Smooth muscle cell (in vitro differentiated cells): ENCODE data around the gene CASKIN1. TPM values are rescaled to one million over a fixed set of nuclear protein-coding genes. Genes with fewer than 3 reads are reported as not detected.

Source experiments
- DNase-seq: peaks from one replicate; lab custom pipeline; 2025; ENCODE audit not compliant: unreplicated experiment; lab: John Stamatoyannopoulos, UW
- H2AFZ ChIP-seq: fragments of 200-600 bp; sonication (generic); 2 replicates; pipeline ENCODE4 v1.6.0; 2016; ENCODE audit warnings: antibody characterized with exemption, low read depth, mild to moderate bottlenecking
- H3F3A ChIP-seq: fragments of 200-600 bp; sonication (generic); 2 replicates; pipeline ENCODE4 v1.6.0; 2017; ENCODE audit warnings: antibody characterized with exemption, low read depth
- H3K27ac ChIP-seq: fragments of 200-600 bp; sonication (generic); 2 replicates; pipeline ENCODE4 v1.5.1; 2016; ENCODE audit warnings: low read depth, mild to moderate bottlenecking
- H3K27me3 ChIP-seq: fragments of 200-600 bp; sonication (generic); 2 replicates; pipeline ENCODE4 v1.6.1; 2016; ENCODE audit warnings: low read depth, mild to moderate bottlenecking
- H3K36me3 ChIP-seq: fragments of 200-600 bp; sonication (generic); 2 replicates; pipeline ENCODE4 v1.5.1; 2016; ENCODE audit warnings: low read depth
- H3K4me1 ChIP-seq: fragments of 200-600 bp; sonication (generic); 2 replicates; pipeline ENCODE4 v1.5.1; 2016; ENCODE audit warnings: low read depth
- H3K4me2 ChIP-seq: fragments of 200-600 bp; sonication (generic); 2 replicates; pipeline ENCODE4 v1.6.0; 2016; ENCODE audit warnings: mild to moderate bottlenecking
- H3K4me3 ChIP-seq: fragments of 200-600 bp; sonication (generic); 2 replicates; pipeline ENCODE4 v1.5.1; 2016; ENCODE audit warnings: mild to moderate bottlenecking
- H3K79me2 ChIP-seq: fragments of 200-600 bp; sonication (generic); 2 replicates; pipeline ENCODE4 v1.6.0; 2016; ENCODE audit warnings: low read depth, mild to moderate bottlenecking
- H3K9ac ChIP-seq: fragments of 200-600 bp; sonication (generic); 2 replicates; pipeline ENCODE4 v1.6.0; 2016; ENCODE audit warnings: low read depth
- H3K9me3 ChIP-seq: fragments of 200-600 bp; sonication (generic); replicated peaks from 2 replicates; pipeline ENCODE4 v1.5.1; 2016; ENCODE audit warnings: low read depth
- H4K20me1 ChIP-seq: fragments of 200-600 bp; sonication (generic); 2 replicates; pipeline ENCODE4 v1.6.0; 2016; ENCODE audit warnings: low read depth
- WGBS: methylation state at CpG from one replicate; pipeline ENCODE4 v1.1.7; 2016; ENCODE audit warnings: low lambda C conversion rate; 5-methylcytosine and 5-hydroxymethylcytosine counted together
- polyA plus RNA-seq: library from polyadenylated mRNA; unstranded; fragments of >200 nt; fragmentation: Nextera tagmentation; extraction: Ambion mirVana; gene quantifications from 2 replicates; pipeline ENCODE4 v1.2.1, GENCODE V29; 2016
- total RNA-seq: library from RNA; depleted of rRNA; stranded (reverse); fragments of >200 nt; gene quantifications from 2 replicates; pipeline ENCODE4 v1.2.3, GENCODE V29; 2014
- TF ChIP-seq, protein P1 (sequence below): fragments of 200-600 bp; sonication (generic); IDR thresholded peaks from 2 replicates; pipeline ENCODE4 v1.5.1; 2017; ENCODE audit warnings: borderline replicate concordance, mild to moderate bottlenecking, antibody characterized with exemption; ENCODE audit not compliant: insufficient read depth, poor library complexity, severe bottlenecking

Gene CASKIN1
- total and polyA plus RNA-seq, 2 experiments from 2014 or later, result 0.09 to 0.45 TPM

DNA sequence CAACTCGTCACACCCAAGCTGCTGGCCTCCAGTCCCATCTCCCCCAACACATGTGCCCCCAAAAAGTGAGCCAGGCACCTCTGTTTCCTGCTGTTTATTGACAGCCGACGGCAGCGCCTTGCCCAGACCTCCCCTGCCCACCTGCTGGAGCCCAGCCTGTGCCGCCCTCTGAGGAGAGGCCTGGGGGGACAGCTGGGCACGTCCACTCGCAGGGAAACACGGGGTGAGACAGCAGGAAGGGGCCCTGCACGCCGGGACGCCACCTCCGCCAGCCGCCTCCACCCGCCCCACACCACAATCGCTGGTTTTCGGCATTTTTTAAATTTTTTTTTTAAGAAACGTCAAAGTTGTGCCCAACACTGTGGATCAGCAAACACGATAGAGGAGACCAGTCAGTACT is 19.3 kb downstream of the CASKIN1 start:
- DNase-seq, result no peak
- Histone ChIP-seq H3K79me2 (no peaks in the 10 kb centered on the region), H3K36me3 (no peaks in the 10 kb centered on the region), H3K9ac (no peak overlapping the region), H3K27me3 (no peaks in the 10 kb centered on the region), H2AFZ (no peak overlapping the region), H3K4me3 (no peak overlapping the region), H3K9me3 (no peaks in the 10 kb centered on the region), H3K27ac (no peak overlapping the region), H3K4me1 (no peaks in the 10 kb centered on the region), H3K4me2 (no peak overlapping the region), H4K20me1 (no peaks in the 10 kb centered on the region), H3F3A (no peaks in the 10 kb centered on the region)
- WGBS, result 97% methylated on average over 18 of the region's 18 CpGs
- TF ChIP-seq, protein P1, sequence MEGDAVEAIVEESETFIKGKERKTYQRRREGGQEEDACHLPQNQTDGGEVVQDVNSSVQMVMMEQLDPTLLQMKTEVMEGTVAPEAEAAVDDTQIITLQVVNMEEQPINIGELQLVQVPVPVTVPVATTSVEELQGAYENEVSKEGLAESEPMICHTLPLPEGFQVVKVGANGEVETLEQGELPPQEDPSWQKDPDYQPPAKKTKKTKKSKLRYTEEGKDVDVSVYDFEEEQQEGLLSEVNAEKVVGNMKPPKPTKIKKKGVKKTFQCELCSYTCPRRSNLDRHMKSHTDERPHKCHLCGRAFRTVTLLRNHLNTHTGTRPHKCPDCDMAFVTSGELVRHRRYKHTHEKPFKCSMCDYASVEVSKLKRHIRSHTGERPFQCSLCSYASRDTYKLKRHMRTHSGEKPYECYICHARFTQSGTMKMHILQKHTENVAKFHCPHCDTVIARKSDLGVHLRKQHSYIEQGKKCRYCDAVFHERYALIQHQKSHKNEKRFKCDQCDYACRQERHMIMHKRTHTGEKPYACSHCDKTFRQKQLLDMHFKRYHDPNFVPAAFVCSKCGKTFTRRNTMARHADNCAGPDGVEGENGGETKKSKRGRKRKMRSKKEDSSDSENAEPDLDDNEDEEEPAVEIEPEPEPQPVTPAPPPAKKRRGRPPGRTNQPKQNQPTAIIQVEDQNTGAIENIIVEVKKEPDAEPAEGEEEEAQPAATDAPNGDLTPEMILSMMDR, result no peak

DNA sequence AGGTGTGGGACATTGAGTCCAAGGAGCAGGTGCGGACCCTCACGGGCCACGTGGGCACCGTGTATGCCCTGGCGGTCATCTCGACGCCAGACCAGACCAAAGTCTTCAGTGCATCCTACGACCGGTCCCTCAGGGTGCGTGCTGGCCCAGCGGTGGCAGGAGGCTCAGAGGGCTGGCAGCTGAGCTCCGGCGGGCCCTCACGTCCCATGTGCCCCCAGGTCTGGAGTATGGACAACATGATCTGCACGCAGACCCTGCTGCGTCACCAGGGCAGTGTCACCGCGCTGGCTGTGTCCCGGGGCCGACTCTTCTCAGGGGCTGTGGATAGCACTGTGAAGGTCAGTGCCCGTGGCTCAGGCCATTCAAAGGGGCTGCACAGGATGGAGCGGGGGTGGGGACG is 20.4 kb downstream of the CASKIN1 start:
- no peak overlapping the region for H3K4me3 ChIP-seq
- H3K9ac ChIP-seq, result no peak overlapping the region
- no peak for DNase-seq
- no peaks in the 10 kb centered on the region for H3K27me3 ChIP-seq
- H3K4me2 ChIP-seq, result no peak overlapping the region
- no peaks in the 10 kb centered on the region for H3K79me2 ChIP-seq
- H3K27ac ChIP-seq, result no peak overlapping the region
- no peaks in the 10 kb centered on the region for H3F3A ChIP-seq
- WGBS, result 98% methylated on average over 23 of the region's 23 CpGs
- H4K20me1 ChIP-seq, result no peaks in the 10 kb centered on the region
- TF ChIP-seq, protein P1, result no peak
- no peak overlapping the region for H2AFZ ChIP-seq
- no peaks in the 10 kb centered on the region for H3K9me3 ChIP-seq
- no peaks in the 10 kb centered on the region for H3K36me3 ChIP-seq
- H3K4me1 ChIP-seq, result no peaks in the 10 kb centered on the region

DNA sequence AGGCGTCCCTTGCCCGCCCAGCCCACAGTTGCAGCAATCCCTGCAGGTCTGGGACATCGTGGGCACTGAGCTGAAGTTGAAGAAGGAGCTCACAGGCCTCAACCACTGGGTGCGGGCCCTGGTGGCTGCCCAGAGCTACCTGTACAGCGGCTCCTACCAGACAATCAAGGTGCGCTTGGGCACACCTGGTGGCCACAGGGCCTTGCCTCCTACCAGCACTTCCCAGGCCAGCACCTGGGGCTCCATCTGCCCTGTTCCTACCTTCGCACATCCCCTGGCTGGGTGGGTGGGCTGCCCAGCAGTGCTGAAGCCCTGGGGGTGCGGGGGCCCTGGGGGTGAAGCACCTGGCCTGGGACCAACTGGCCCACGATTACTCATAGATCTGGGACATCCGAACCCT is 21.0 kb downstream of the CASKIN1 start:
- no peaks in the 10 kb centered on the region for H4K20me1 ChIP-seq
- H3K27me3 ChIP-seq, result no peaks in the 10 kb centered on the region
- no peak for DNase-seq
- H3K4me1 ChIP-seq, result no peaks in the 10 kb centered on the region
- H3K4me2 ChIP-seq, result no peak overlapping the region
- H3F3A ChIP-seq, result no peaks in the 10 kb centered on the region
- H3K36me3 ChIP-seq, result no peaks in the 10 kb centered on the region
- WGBS, result 96% methylated on average over 10 of the region's 10 CpGs
- H3K79me2 ChIP-seq, result no peaks in the 10 kb centered on the region
- H3K9ac ChIP-seq, result no peak overlapping the region
- H3K4me3 ChIP-seq, result no peak overlapping the region
- no peaks in the 10 kb centered on the region for H3K9me3 ChIP-seq
- TF ChIP-seq, protein P1, result no peak
- H2AFZ ChIP-seq, result no peak overlapping the region
- H3K27ac ChIP-seq, result no peak overlapping the region

DNA sequence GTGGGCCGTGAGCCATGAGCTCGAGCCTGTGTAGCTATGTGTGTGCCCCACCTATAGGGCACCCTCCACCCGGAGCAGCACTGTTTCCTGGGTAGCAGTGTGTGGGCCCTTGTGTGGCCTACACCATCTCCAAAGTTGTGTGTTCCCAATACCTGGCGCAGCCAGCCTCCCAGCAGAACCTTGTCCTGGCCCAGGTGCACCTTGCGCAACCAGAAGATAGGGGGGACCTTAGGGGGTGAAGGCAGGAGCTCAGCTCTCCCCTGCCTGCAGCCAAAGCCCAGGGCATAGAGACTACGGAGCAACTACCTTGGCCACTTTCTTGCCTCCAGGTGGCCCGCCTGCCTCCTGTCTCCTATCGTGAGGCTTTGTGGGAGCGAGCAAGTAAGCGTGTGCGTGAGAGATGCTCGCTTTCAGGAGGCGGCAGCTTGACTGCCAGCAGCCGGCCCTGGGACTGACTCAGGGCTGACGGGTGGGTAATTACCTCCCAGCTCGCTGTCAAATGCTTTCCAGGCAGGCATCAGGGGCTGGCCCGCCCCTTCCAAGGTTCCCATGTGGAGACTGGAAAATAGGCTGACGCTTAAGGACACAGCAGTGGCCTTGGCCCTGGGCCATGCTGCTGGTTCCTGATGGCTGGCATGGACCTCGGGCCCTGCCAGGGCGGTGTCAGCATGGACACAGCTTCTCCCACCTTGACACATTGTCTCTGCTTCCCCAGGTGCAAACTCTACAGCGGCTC is 21.8 kb downstream of the CASKIN1 start:
- Histone ChIP-seq H3K36me3 (no peaks in the 10 kb centered on the region), H3K9me3 (no peaks in the 10 kb centered on the region), H3F3A (no peaks in the 10 kb centered on the region), H3K27me3 (no peaks in the 10 kb centered on the region), H2AFZ (no peak overlapping the region), H3K4me2 (no peak overlapping the region), H3K79me2 (no peaks in the 10 kb centered on the region), H3K9ac (no peak overlapping the region), H3K27ac (no peak overlapping the region), H3K4me3 (no peak overlapping the region), H3K4me1 (no peaks in the 10 kb centered on the region), H4K20me1 (peaks cover 5% of the 10 kb centered on the region)
- TF ChIP-seq, protein P1, result no peak
- no peak for DNase-seq
- 92% methylated on average over 21 of the region's 21 CpGs for WGBS
